GM19238 (cell line): ENCODE measurements around the gene TMEM50A.
"Not testable (repeated sequence)": the region's sequence is repeated elsewhere in the genome, so short reads cannot be mapped to it uniquely, and the experiment has no call there.

Experiments used
- DNase-seq: peaks from one replicate; pipeline ENCODE4 v3.0.0; 2011; ENCODE audit warnings: low spot score; ENCODE audit not compliant: insufficient read length

The TMEM50A gene

DNA sequence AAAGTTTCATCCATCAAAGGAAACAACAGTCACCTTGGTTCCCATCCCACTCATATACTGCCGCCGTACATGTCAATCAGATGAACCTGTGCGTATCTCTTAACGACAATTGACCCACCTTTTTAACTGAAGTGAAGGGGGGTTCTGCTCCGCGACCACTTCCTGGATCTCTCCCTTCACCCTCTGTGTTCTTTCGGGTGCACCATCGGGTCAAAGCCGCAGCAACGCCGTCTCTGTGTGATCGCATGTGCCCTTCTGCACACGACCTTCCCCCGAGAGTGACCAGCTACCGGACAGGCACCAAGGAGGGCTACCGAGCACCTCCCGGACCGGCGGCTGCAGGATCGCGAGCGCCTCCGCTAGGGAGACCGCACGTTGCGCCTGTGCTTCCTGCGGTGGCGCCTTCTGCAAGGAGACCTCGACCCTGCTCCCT, 1.2 kb upstream of the TMEM50A start:
- DNase-seq: not testable (repeated sequence)

DNA sequence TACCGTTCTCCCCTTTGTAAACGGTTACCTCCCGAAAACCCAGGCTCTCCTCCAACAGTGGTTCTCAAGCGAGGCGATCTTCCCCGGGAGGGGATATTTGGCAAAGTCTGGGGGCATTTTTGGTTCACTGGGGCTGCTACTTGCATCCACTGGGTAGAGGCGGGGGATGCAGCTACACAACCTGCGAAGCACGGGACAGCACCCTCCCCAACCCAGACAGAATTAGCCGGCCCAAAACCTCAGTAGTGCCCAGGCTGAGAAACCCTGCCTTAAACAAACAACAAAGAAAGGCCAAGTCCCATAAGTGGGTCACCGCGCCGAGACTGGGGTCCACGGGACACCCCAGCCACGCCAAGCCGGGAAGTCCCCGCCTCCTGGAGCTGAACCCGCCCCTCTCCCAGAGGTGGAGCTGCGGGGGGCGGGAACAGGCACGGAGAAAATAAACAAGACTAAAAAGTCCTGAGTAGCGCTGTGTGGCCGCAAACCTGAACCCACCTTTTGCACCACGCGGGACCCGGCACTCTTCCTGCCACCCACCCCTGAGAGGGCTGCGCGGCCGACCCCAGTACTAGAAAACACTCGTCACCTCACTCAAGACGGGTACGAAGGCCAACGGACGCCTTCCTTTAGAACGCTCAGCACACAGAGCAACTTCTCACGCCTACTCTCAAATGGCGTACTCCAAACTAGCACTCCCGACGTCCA, 499 bp upstream of the TMEM50A start:
- not testable (repeated sequence) for DNase-seq

DNA sequence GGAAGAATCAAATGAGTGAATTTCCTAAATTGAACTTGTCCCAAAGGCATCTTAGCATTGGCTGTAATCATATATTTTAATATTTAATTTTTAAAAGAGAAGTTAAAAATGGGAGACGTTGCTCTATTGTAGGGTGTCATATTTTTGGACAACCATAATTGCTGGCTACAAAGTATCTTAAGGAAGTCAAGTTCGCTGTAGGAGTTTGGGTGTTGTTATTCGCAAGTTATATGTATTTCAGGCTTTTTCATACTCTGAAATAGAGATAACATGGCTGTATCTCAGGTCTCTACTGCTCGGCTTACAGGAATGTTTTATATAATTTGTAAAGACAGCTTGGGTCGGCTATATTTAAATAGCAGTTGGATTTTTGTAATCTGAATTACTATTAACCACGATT, 852 bp downstream of the TMEM50A start:
- DNase-seq: no peak

DNA sequence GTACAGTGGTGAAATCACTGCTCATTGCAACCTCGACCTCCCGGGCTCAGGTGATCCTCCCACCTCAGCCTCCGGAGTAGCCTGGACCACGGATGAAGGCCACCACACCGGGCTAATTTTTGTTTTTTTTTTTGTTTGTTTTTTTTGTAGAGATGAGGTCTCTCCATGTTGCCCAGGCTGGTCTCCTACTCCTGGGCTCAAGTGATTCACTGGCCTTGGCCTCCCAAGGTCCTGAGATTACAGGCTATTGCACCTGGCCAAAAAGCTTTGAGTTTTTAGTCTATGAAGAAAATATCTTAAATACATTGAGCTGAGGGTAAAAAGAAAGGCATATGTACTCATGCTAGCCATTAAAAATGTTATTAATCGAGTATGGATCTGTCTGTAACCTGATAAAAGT, 3.6 kb downstream of the TMEM50A start:
- DNase-seq: no peak

DNA sequence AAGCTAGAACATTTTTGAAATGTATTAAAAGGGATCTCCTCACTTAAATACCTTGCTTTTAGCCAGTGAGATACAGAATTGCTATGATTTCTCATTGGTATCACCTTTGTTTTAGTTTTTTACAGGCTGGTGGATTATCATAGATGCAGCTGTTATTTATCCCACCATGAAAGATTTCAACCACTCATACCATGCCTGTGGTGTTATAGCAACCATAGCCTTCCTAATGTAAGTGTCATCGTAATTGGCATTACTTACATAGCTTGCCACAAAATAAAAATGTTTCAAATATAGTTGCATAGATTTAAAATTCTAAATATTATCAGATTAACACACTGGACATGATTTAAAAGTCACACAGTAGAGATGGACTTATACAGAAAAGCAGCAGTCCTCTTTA, 4.7 kb downstream of the TMEM50A start:
- no peak for DNase-seq

DNA sequence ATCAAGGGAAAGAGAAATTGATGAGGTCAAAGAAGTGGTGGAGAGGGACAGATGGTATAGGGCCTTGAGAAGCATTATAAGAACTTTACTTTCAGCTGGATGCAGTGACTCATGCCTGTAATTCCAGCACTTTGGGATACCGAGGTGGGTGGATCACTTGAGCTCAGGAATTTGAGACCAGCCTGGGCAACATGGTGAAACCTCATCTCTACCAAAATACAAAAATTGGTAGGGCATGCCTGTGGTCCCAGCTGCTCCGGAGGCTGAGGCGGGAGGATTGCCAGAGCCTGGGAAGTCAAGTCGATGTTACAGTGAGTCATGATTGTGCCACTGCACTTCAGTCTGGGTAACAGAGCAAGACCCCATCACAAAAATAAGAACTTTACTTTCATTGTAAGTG, 5.7 kb downstream of the TMEM50A start:
- DNase-seq: no peak

DNA sequence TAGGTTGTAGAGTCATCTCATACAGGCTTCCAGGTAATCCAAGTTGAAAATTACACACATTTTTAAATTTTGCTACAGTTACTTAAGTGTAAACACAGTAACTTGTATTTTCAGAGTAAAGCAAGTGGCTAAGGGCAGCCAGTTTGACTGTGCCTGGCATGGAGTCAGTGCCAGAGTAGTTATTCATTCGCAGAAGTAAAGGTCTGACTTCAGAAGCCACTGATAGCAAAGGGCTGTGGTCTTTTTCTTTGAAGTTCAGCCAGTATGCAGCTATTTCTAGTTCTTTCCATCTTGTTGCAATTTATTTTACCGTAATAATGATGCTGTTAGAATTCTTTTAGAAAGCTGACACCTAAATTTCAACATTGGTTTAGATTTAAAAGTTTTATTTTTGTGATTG, 9.4 kb downstream of the TMEM50A start:
- no peak for DNase-seq

DNA sequence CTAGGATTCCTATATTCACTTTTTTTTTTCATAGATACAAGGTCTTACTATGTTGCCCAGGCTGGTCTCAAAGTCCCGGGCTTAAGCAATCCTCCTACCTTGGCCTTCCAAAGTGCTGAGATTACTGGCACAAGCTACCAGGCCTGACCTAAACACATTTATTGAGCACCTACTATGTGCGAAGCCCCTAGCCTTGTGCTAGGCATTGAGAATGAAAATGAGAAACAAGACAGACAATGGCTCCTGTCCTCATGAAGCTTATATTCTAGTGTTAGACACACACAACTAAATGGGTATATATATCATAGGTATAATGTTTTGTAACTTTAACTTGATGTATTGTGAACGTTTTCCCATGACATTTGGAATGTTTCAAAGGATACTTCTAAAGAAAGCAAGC, 11.5 kb downstream of the TMEM50A start:
- no peak for DNase-seq

DNA sequence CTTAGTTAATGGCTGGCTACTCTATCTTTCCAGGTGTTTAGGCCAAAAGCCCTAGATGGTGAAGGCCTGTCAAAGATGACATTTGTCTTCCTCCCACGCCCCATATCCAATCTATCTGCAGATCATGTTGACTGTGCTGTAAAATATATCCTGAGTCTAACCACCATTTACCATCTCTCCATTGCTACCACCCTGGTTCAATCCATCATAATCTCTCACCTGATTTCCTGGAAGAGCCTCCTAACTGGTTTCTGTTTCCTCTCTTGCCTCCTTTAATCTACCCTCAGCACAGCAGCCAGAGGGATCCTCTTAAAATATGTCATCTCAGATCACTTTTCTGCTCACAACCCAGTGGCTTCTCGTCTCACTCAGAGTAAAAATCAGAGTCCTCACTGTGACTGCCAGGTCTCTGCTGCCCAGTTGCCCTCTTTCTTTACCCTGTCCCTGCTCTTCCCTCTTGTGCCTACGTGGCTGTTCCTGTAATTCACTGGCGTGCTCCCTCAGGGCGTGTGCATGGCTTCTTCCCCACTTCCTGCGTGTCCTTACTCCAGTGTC, 17.8 kb downstream of the TMEM50A start:
- no peak for DNase-seq

DNA sequence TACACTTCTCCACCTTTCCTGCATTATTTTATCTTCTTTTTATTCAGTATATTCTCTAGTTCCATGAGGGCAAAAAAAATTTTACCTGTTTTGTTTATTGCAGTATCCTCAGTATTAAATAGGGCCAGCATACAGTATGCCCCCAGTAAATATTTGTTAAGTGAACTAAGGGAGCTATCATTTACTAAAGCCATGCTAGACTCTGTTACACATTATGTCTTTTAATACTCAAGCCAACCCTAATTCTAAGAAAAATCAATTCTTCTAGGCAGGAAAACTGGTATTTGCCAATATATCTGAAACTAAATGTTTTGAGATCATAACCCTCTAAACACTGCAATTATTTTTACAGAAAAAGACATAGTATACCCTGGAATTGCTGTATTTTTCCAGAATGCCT, 18.3 kb downstream of the TMEM50A start:
- DNase-seq: no peak

DNA sequence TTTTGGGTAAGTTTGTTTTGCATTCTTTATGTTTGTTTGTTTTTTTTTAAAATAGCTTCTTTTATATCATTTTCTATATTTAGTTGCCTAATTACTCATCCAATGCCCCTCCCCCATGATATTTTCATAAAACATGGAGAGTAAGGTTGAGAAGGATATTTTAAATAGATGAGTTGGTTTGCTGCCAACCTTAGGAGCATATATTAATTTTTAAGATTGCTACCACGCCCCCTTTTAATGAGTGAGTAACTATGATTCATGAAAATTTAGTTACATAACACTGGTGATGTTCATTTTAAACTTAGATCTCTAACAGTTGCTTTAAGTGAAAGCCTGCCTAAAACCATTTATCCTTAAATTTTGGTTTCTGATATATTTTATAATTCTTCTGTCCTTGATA, 18.7 kb downstream of the TMEM50A start:
- no peak for DNase-seq

DNA sequence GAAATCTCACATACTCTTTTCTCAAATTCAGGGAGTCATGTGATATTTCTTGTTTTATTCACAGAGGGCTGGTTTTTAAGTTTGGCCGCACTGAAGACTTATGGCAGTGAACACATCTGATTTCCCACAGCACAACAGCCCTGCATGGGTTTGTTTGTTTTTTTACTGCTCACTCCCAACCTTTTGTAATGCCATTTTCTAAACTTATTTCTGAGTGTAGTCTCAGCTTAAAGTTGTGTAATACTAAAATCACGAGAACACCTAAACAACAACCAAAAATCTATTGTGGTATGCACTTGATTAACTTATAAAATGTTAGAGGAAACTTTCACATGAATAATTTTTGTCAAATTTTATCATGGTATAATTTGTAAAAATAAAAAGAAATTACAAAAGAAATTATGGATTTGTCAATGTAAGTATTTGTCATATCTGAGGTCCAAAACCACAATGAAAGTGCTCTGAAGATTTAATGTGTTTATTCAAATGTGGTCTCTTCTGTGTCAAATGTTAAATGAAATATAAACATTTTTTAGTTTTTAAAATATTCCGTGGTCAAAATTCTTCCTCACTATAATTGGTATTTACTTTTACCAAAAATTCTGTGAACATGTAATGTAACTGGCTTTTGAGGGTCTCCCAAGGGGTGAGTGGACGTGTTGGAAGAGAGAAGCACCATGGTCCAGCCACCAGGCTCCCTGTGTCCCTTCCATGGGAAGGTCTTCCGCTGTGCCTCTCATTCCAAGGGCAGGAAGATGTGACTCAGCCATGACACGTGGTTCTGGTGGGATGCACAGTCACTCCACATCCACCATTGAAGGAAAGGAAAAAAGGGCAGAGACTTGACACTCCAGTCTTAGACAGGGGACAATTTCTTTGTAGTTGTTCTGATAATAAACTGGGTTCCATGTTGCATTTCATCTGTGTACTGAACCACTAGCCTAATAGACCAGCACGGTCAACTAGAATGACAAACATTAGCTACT, 22.8 kb downstream of the TMEM50A start:
- DNase-seq: no peak

DNA sequence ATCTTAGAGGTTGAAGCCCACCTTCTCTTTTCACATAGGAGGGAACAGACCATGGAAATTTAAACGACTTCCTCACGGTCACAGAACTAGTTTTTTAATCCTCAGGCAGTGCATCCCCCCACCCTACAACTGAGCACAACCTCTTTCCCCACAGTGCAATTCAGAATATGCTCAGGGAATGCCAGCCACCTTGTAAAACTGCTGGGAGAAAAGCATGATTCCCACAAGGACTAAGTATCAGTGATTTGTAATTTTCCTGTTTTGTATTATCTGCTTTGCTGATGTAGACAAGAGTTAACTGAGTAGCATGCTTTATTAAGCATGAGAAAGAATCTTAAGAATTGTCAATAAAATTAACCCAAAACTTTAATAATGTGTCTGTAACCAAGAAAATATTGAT, 23.8 kb downstream of the TMEM50A start:
- no peak for DNase-seq

DNA sequence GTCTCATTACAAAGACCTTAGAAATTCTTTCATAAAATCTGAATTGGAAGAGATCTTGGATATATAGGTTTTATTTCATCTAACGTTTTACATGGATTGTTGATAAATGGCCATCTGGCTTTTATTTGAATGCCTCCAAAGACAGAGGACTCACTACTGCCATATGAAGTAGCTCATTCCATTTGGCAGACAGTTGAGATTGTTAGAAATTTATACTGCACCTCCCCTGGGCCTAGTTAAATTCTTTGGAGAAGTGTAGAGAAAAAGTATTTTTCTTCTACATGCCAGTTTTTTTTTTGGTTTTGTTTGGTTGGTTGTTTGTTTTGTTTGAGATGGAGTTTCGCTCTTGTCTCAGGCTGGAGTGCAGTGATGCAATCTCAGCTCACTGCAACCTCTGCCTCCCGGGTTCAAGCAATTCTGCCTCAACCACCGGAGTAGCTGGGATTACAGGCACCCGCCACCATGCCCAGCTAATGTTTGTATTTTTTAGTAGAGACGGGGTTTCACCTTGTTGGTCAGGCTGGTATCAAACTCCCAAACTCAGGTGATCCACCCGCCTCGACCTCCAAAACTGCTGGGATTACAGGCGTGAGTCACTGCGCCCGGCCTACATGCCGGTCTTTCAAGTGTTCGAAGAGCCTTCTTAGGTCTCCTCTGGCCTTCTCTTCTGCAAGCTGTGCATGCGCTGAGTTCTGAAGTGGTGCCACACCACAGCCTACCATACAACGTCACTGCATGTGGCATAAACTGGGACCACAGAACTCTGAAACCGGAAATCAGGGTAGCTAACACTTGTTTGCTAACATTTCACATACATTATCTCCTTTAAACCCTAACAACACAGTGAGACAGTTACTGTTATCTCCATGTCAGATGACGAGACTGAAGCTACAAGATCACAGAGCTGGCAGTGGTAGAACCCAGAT, 24.8 kb downstream of the TMEM50A start:
- not testable (repeated sequence) for DNase-seq

DNA sequence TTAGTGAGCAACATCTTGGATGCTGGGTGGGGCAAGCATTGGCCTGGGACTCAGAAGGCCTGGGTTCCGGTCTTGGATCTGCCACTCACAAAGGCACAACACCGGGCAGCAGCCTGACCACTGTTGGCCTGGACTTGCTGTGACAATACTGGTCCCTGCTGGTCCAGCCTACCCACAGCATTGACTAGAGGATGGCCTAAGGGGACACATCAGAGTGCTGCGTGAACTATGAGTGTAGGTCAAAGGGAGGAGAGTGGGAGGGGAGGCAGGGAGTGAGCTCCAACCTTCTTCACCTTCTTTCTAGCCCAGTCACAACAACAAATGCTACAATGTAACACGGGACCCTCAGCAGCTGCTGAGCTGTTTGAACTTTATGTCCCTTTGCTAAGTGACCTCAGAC, 31.1 kb downstream of the TMEM50A start:
- DNase-seq: no peak

DNA sequence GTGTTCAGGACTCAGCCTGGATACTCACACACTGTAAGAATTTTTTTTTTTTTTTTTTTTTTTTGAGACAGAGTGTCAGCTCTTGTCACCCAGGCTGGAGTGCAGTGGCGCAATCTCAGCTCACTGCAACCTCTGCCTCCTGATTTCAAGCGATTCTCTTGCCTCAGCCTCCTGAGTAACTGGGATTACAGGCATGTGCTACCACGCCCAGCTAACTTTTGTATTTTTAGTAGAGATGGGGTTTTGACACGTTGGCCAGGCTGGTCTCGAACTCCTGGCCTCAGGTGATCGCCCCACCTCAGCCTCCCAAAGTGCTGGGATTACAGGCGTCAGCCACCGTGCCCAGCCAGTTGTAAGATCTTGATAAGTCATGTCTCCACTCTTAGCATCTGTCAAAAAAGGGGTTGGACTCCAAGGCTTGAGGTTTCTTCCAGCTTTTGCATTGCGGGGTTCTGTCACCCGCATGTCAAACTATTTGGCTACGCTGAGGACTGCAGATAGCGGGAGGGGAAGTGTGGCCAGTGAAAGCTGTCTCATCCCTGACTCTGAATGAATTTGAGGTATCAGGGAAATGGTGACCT, 31.6 kb downstream of the TMEM50A start:
- DNase-seq: not testable (repeated sequence)

DNA sequence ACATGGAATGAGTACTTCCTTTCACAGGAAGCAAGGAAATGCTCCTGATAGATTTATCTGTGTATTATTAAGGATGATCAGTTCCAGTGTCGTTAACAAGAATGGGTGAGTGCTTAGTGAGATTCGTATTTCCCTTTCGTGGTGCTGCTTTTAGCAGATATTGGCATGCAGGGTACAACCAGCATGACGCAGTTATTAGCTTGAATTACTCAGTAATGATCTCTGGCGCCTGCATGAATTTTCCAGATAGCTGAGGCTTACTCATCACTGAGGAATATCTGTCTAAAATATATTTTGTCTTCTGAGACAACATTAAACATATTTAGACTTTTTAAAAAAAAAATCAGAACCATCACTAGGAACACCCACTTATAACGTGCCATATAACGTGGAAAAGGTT, 33.6 kb downstream of the TMEM50A start:
- not testable (repeated sequence) for DNase-seq

DNA sequence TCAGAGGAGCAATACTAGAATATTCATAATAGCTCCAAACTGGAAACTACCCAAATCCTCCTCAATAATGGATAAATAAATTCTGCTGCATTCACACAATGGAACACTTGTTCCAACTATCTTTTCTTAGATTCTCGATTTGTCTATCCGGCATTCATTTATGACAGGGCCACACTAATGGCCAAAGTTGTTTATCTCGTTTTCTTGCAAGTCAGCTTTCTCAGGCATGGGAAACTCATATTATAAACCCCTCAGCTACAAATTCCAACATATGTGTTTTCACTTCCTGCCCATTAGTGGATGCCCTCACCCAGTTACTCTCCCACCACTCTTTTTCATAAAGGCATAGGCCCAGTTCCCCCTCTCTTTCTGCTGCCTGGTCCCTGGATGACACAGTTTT, 40.2 kb downstream of the TMEM50A start:
- DNase-seq: not testable (repeated sequence)

DNA sequence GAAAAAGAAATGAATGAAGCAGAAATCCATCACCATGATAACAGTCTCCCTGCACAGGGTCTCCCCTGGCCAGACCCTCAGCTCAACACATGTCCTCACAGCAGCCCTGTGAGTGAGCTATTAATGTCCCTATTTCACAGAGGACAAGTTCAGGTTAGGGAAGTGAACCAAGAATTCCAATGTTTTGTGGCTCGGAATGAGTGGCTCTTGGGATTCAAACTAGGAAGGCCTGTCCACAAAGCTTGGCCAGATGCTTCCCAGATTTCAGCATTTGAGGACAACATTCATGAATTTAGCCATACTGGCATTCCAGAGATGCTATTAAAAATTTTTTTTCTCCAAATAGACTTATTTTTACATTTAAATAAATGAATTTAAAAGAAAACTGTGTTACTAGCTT, 44.4 kb downstream of the TMEM50A start:
- not testable (repeated sequence) for DNase-seq

DNA sequence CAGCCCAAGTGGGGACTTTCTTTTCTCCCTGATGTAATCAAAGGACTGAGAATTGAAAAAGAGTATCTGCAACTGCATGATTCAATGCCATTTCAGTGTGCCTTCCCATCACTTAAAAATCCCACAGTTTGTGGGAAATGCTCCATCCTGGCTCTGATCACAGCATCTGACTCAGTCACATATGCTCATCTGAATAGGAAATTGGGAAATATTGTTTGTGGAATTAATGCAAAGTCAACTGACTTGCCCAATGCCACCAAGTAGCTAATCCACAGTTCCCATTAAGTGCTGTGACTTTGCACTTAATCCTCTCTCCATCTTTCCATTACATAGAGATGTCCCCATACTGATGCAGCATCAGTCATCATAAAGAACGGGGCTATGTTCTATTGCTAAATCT, 45.0 kb downstream of the TMEM50A start:
- DNase-seq: not testable (repeated sequence)

DNA sequence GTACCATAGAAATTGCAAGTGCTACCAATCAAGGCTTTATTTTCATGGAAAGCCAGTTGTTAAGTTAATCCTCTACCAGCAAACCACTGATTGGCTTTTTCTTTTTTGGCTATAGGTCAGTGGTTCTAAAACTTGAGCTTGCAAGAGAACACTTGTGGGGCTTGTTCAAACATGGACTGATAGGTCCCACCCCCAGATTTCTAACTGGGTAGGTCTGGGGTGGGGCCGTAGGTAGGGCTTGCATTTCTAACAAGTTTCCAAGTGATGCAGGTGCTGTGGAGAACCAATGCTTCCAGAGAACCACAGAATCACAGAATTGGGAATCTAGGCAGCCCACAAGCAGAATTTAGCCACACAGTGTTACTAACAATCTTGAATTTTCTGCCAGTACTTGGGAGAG, 45.7 kb downstream of the TMEM50A start:
- DNase-seq: not testable (repeated sequence)
